Tibial nerve (tissue), 3 donors: ENCODE measurements around the gene TRIM23.
A peak's percentile ranks its signal among the peaks of the same experiment; 100 is the strongest.

Experiments used
- CTCF ChIP-seq, 5 experiments: fragments of 200-600 bp in 3 of 5; fragments of 450-650 bp in 2 of 5; sonication (generic) in 3 of 5; IDR thresholded peaks; one replicate each; pipeline ENCODE4 v1.5.1; 2016 to 2019; ENCODE audit warnings: antibody characterized with exemption in 5 of 5, mild to moderate bottlenecking in 3 of 5, moderate library complexity in 2 of 5
- POLR2A ChIP-seq, 2 donors: fragments of 450-650 bp; IDR thresholded peaks; one replicate each; pipeline ENCODE4 v1.6.1; 2017; ENCODE audit warnings: antibody characterized with exemption in 2 of 2, mild to moderate bottlenecking in 2 of 2, moderate library complexity in 2 of 2

GRCh38 chr5:65624025-65624570, at the start of gene TRIM23:
- no peak for TF ChIP-seq CTCF (IDR thresholded peaks at IDR 0.05)
- TF ChIP-seq POLR2A (IDR thresholded peaks at IDR 0.05), result peak in 1 of 2 donors; percentile 41
